GM21717 (cell line): Measurements from ENCODE around the gene CSRP3.

Source experiments
- ATAC-seq: cut with Tn5 transposase; IDR thresholded peaks from one replicate; pipeline ENCODE4 v1.9.1; 2021; ENCODE audit warnings: mild to moderate bottlenecking, moderate library complexity; ENCODE audit not compliant: unreplicated experiment

Gene CSRP3

GRCh38 chr11:19226378-19227195 is 24.8 kb upstream of the CSRP3 start:
- ATAC-seq, result no peak

- ATAC-seq, result no peak
Measured at GRCh38 chr11:19225581-19225980, 23.8 kb upstream of the CSRP3 start.

- ATAC-seq, result no peak
Measured at GRCh38 chr11:19225123-19225522, 23.3 kb upstream of the CSRP3 start.

- no peak for ATAC-seq
Measured at GRCh38 chr11:19220903-19221724, 19.3 kb upstream of the CSRP3 start.

GRCh38 chr11:19218786-19219460 is 17.1 kb upstream of the CSRP3 start:
- no peak for ATAC-seq

- no peak for ATAC-seq
Measured at GRCh38 chr11:19218216-19218615, 16.4 kb upstream of the CSRP3 start.

- ATAC-seq, result no peak
Measured at GRCh38 chr11:19216709-19217374, 15.1 kb upstream of the CSRP3 start.

- no peak for ATAC-seq
Measured at GRCh38 chr11:19216021-19216420, 14.2 kb upstream of the CSRP3 start.

- ATAC-seq, result no peak
Measured at GRCh38 chr11:19209617-19210370, 8.0 kb upstream of the CSRP3 start.

GRCh38 chr11:19208959-19209546 is 7.3 kb upstream of the CSRP3 start:
- ATAC-seq, result no peak

- ATAC-seq, result no peak
Measured at GRCh38 chr11:19208181-19208580, 6.4 kb upstream of the CSRP3 start.

- ATAC-seq, result no peak
Measured at GRCh38 chr11:19204836-19205235, 3.1 kb upstream of the CSRP3 start.

- ATAC-seq, result no peak
Measured at GRCh38 chr11:19200410-19201201, 1.2 kb downstream of the CSRP3 start.

- ATAC-seq, result no peak
Measured at GRCh38 chr11:19199771-19200170, 2.0 kb downstream of the CSRP3 start.

- no peak for ATAC-seq
Measured at GRCh38 chr11:19199048-19199447, 2.7 kb downstream of the CSRP3 start.

- ATAC-seq, result no peak
Measured at GRCh38 chr11:19196432-19196831, 5.4 kb downstream of the CSRP3 start.

GRCh38 chr11:19194620-19195308 is 7.0 kb downstream of the CSRP3 start:
- no peak for ATAC-seq

- no peak for ATAC-seq
Measured at GRCh38 chr11:19193916-19194315, 7.9 kb downstream of the CSRP3 start.
